Left lobe of liver (tissue), 2 donors: ENCODE data around the gene FAM81A. TPM values are rescaled to one million over a fixed set of nuclear protein-coding genes. Genes with fewer than 3 reads are reported as not detected.
"Not testable (repeated sequence)": the region's sequence is repeated elsewhere in the genome, so short reads cannot be mapped to it uniquely, and the experiment has no call there.

Experiments used
- ATAC-seq: fragments of 200-7000 bp; cut with Tn5 transposase; one replicate; pipeline ENCODE4 v1.9.1; 2020; ENCODE audit warnings: mild to moderate bottlenecking, moderate library complexity
- DNase-seq: peaks from one replicate; pipeline ENCODE4 v3.0.0-alpha.2; 2020; ENCODE audit warnings: low spot score
- total RNA-seq: library from RNA; stranded (reverse); gene quantifications from one replicate; pipeline ENCODE4 v1.2.1, GENCODE V29; 2021
- donor health status: DM: no; HTN: no; CAD: no; lungs with moderate emphysema.
- donor health status: DM: no; HTN: yes; CAD: no.

FAM81A gene
- total RNA-seq, 1 donor from 2014 or later, result not detected

GRCh38 chr15:59475161-59475560 lies 37.2 kb downstream of the FAM81A start:
- DNase-seq, ATAC-seq: not testable (repeated sequence)

DNA sequence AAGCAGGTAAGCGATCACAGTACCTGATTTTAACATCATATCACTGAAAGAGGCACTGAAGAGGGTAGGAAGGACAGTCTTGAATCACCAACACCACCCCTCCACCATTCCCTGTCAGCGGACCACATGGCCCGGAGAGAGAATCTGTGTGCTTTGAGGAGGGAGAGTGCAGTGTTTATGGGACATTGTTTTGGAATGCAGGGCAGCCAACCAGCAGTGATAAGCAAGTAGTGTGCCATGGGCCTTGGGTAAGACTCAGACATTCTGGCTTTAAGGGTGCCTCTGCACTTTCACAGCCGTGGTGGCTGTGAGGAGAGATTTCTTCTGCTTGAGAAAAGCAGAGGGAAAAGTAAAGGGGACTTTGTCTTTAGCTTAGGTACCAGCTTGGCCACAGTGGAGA lies 46.4 kb downstream of the FAM81A start:
- no peak for ATAC-seq
- DNase-seq, result no peak

DNA sequence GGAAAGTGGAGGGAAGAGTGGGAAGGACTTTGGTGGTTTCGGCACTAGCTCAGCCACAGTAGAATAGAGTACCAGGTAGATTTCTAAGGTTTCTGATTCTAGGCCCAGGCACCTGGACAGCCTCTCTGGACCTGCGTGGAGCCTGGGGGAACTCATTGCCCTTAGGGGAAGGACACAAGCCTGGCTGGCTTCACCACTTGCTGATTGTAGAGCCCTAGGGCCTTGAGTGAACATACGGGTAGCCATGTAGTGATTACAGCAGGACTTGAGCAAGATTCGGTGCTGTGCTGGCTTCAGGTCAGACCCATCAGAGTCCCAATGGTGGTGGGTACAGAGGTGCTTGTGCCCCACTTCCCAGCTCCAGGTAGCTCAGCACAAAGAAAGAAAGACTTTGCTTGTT lies 47.0 kb downstream of the FAM81A start:
- DNase-seq (no peak), ATAC-seq (no peak)

- not testable (repeated sequence) for ATAC-seq
Measured at GRCh38 chr15:59489485-59489884, 51.5 kb downstream of the FAM81A start.

GRCh38 chr15:59491062-59491461 lies 53.1 kb downstream of the FAM81A start:
- ATAC-seq, result no peak
- no peak for DNase-seq

More at GRCh38 chr15:59489485-59489884, 51.5 kb downstream of the FAM81A start:
- DNase-seq, result not testable (repeated sequence)

DNA sequence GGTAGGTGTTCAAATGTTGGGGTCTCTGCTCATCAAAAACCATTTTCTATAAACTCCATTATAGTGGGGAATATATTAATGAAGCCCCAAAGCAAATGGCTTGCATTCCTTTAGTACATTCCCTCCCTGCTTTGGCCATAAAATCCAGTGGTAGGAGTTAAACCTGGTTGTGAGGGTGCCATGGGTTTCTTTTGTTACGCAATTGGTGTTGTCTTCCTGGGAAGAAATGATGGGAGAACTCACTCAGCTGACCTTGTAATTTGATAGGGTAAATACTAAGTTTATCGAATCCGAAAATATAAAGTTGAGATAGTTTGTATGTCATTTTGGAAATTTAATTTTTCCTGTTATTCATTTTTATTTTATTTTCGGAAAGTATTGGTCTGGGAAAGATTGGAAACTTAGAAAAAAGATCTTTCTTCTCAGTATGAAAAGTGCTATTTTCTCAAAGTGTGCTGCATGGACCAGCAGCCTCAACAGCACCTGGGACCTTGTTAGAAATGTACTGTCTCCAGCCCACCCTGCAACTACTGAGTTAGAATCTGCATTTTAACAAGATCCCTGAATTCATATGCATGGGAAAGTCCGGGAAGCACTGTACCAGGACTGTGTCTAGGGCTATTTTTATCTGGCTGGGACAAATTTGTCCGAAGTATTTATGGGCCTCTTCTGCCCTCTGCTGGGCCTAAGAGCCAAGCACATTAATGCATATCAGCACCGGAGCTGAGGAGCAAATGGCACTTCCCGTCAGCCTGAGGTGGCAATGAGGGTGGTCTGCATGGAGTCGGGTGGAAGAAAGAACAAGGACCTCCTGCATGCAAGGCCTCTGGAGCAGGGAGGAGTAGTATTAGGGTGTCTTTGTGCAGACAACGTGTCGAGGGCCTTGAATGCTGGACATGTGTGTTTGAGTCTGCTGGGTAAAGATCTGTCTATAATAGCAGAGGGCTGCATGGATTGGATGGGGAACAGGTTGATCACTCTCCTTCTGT lies 54.7 kb downstream of the FAM81A start:
- DNase-seq (peak; percentile 67), ATAC-seq (peak; percentile 100)

GRCh38 chr15:59501597-59501996 lies 63.6 kb downstream of the FAM81A start:
- ATAC-seq (peak; percentile 100), DNase-seq (peak; percentile 55)

DNA sequence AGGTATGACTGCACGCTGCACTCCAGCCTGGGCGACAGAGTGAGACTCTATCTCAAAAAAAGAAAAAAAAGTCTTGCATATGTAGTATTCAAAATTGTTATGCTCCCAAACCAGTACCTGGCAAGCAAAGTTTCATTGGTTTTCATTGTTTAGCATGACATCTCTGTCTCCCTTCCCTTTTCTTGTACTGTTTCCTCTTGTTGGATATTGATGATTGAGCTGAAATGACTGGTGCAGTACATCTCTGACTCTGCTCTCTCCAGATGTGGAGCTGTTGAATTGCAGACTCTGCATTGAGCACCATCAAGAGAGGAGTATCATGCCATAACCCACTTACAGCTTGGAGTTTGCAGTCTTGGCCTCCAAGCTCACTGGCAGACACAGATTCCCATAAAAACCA lies 77.2 kb downstream of the FAM81A start:
- no peak for DNase-seq
- no peak for ATAC-seq

DNA sequence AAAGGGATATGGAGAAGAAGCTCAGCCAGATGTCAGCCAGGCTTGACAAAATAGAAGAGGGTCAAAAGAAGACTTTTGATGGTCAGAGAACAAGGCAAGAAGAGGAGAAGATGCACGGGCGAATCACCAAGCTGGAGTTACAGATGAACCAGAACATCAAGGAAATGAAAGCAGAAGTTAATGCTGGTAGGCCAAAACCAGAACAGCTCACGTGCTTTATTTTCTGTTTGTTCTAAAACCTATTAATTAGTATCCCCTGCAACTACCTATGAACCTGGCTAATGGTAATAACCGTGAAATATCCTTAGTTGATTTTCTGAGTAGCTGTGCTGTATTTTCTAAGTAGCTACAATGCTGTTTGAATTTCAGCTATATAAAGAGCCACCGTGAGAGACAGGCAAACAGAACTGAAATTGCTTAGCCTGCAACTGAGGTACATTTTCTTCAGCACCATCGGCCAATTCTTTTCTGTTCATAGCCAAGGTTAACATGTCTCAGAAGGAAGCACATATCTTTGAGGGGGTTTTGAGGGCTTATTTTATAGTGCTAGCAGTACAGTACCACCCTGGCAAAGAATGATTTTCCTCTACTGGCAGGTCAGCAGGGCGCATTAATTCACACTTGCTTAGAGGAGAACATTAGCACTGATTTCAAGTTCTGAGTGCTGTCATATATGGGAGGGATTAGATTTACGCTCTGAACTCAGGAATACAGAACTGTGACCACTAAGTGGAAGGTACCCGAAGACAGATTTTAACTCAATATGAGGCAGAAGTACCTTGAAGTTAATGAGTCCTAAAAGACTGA lies 78.9 kb downstream of the FAM81A start:
- DNase-seq (no peak), ATAC-seq (no peak)

- no peak for DNase-seq
- ATAC-seq, result no peak
Measured at GRCh38 chr15:59519329-59519728, 81.3 kb downstream of the FAM81A start.

DNA sequence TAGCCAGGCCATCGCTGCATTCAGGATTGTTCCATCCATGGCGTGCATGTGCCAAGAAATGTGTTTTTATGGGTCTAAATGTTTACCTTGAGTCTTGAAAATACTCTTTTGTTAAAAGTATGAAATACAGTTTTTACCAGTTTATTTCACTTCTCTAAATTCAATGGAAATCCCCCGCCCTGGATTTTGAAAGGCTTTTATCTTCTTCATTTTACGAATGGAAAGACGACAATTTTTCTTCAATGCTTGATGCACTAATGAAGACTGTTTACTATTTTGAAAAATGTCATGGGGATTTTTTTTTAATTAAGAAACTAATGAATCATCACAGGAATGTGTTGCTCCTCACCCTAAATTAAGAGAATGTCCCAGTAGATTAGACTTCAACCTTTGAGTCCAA lies 83.5 kb downstream of the FAM81A start:
- ATAC-seq (no peak), DNase-seq (no peak)

- ATAC-seq (no peak), DNase-seq (no peak)
Measured at GRCh38 chr15:59522988-59523461, 85.0 kb downstream of the FAM81A start.

DNA sequence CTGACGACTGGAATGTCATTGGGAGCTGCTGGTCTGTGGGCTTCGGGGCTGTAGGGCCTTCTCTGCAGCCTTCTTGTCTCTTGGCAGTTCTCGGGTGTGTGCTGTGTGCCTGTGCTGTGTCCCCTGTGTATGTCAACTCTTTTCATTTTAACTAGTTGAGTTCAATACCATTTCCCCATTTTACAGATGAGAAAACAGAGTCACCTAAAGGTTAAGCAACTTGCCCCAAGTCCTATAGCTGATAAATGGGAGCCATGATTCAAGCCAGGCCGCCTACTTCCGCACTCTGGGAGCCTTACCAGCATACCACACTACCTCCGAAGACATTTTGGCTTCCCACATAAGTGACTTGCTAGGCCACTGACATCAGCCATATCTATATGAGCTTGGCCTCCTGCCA lies 85.7 kb downstream of the FAM81A start:
- ATAC-seq (no peak), DNase-seq (no peak)

DNA sequence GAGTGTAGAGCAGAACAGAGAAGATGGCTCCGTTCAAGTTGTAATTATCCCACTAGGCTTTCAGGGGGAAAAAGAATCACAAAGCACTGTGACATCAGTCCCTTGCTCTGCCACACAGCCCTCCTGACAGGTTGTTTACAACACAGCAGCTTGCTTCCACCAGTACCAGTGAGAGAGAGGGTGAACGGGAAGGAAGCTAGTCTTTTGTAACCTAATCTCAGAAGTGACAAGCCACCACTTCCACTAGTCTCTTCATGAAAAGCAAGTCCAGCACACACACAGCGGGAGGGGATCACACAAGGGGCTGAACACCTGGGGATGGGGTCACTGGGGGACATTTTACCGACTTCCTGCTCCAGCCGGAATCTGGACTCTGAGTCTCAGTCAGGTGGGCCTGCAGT lies 86.3 kb downstream of the FAM81A start:
- no peak for DNase-seq
- ATAC-seq, result no peak

DNA sequence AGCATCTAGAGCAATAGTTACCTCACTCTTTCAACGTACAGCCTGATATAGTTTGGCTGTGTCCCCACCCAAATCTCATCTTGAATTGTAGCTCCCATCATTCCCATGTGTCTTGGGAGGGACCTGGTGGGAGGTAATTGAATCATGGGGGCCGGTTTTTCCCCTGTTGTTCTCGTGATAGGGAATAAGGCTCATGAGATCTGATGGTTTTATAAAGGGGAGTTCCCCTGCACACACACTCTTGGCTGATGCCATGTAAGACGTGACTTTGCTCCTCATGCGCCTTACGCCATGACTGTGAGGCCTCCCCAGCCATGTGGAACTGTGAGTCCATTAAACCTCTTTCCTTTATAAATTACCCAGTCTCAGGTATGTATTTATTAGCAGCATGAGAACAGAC lies 88.5 kb downstream of the FAM81A start:
- ATAC-seq, DNase-seq: not testable (repeated sequence)

DNA sequence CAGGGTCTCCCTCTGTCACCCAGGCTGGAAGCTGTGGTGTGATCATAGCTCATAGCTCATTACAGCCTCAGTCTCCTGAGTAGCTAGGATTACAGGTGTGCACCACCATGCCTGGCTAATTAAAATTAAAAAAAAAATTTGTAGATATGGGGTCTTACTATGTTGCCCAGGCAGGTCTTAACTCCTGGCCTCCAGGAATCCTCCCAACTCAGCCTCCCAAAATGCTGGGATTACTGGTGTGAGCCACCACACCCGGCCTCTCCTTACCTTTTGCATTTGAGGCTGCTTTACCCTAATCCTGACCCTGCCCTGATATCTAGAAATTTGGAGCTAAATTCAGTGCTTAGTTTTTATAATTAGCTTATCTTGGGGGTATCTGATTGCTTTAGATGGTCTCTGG lies 90.4 kb downstream of the FAM81A start:
- no peak for ATAC-seq
- no peak for DNase-seq

DNA sequence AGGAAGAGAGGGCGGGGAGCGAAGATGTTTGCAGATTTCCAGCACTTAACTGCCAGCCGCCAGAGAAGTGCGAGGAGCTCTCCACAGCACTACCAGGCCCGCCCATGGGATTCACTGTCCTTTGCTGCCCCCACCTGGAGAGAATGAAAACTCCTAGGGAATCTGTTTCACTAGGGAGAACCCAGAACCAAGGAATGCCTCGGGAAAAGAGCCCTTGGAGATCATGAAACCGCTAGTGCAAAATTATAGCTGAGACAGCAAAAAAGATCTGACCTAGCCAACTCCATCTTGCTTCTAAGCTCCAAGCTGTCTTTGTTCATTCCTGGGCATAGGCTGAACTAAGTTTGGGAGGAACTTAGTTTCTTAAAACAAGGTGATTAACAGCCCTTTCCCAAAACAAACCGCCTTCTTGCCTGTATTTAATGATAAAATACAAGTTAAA lies 91.0 kb downstream of the FAM81A start:
- DNase-seq, result peak; percentile 78
- ATAC-seq, result peak; percentile 99

- ATAC-seq, result no peak
- DNase-seq, result no peak
Measured at GRCh38 chr15:59531066-59531675, 93.2 kb downstream of the FAM81A start.

DNA sequence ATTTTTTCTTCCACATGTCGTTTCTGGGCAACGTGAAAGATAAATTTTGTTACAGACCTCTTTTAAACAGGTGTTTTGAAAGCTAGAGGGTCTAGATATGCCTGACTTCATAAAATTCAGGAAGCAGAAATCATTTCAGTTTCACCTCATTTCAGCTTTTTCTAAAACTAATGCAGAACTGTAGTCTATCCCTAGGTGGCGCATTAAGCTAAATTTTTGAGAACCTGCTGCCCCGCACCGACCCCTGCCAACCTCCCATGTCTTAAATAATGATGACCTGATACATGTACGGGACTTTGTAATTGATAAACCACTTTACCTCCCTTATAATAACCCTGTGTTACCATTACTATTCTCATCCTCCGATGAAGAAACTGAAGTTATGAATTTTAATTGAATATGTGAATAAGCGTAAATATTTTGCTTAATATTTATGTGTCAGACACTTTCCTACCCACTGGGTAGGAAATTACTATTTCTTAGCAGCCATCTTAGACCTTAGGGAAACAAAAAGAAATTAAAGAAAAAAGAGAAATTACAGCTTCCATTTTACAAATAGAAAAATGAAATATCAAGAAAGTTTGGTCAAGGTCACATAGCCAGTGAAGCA lies 94.9 kb downstream of the FAM81A start:
- no peak for DNase-seq
- peak; percentile 59 for ATAC-seq

DNA sequence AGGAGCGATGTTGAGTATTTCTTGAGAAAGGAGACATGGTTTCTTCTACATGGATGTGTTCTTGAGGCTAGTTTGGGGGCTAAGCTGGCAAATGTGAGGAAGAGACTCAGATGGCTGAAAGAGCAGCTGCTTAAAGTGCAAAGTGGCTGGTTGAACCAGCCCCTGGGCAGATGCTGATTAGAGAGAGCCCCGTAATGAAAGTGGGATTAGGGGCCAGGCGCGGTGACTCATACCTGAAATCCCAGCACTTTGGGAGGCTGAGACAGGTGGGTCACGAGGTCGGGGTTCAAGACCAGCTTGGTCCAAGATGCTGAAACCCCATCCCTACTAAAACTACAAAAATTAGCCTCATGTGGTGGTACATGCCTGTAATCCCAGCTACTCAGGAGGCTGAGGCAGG lies 98.6 kb downstream of the FAM81A start:
- DNase-seq (no peak), ATAC-seq (no peak)

- DNase-seq (no peak), ATAC-seq (no peak)
Measured at GRCh38 chr15:59537403-59537802, 99.4 kb downstream of the FAM81A start.
